ENCODE results near the gene CRYGN. TPM values are rescaled to one million over a fixed set of nuclear protein-coding genes. Genes with fewer than 3 reads are reported as not detected.

The CRYGN gene
- total RNA-seq: 0.10 TPM in 1 of 2 replicates, not detected in the other

GRCh38 chr7:151439855-151440798 lies at the start of gene CRYGN:
Gene CRYGN (minus strand): TSS chr7:151440141. CDS start chr7:151439917, 224 bp downstream.

GRCh38 chr7:151409667-151410404 lies 30.1 kb downstream of the CRYGN start, which contains the start of gene WDR86:
Gene WDR86 (minus strand): TSS chr7:151410038. CDS start chr7:151409589, 449 bp downstream.

Other genes starting within 250 kb of the CRYGN start
- gene H2BK1, start 229.7 kb downstream of the CRYGN start, total RNA-seq: not detected in 2 replicates
- gene ABCF2, start 212.9 kb downstream of the CRYGN start, total RNA-seq: 39.1 and 44.1 TPM in 2 replicates
- 81.6 and 93.4 TPM in 2 replicates for gene CHPF2, start 207.7 kb downstream of the CRYGN start, total RNA-seq
- gene SMARCD3, start 191.4 kb downstream of the CRYGN start, total RNA-seq: 41.3 and 44.9 TPM in 2 replicates
- 27.0 and 34.8 TPM in 2 replicates for gene NUB1, start 98.3 kb downstream of the CRYGN start, total RNA-seq
- 2.4 and 4.6 TPM in 2 replicates for gene WDR86, start 30.1 kb downstream of the CRYGN start, total RNA-seq
- 56.1 and 62.9 TPM in 2 replicates for gene RHEB, start 79.8 kb upstream of the CRYGN start, total RNA-seq